ENCODE measurements around the gene MICAL3. TPM values are rescaled to one million over a fixed set of nuclear protein-coding genes. Genes with fewer than 3 reads are reported as not detected.
A peak's percentile ranks its signal among the peaks of the same experiment; 100 is the strongest.

Gene MICAL3
- total RNA-seq, 1 donor from 2014 or later = 47.9 TPM

DNA sequence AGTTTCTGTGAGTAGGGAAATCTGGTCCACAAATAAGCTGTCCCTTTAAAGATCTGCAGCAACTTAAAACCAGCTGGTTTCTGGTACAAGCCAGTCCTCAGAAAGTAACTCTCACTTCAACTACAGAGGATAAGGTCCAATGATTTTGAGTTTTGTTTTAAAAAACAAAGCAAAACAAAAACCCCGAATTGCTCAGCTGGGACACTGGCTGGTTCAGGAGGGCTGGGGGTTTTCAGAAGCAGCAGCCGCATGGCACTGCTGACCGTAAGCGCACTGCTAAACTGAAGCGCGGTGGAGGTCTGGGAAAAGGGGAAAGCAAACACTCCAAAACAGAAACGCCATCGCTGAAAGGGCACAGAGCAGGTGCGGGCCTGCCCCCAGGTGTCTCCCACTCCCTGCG lies 59.7 kb downstream of the MICAL3 start:
- Mint-ChIP-seq H3K27me3 (ENCODE audit: unreplicated experiment) (no peaks in the 10 kb centered on the region), H3K27ac (ENCODE audit: unreplicated experiment) (peak overlapping the region; percentile 76), H3K4me1 (ENCODE audit: unreplicated experiment) (peaks cover 34% of the 10 kb centered on the region)

DNA sequence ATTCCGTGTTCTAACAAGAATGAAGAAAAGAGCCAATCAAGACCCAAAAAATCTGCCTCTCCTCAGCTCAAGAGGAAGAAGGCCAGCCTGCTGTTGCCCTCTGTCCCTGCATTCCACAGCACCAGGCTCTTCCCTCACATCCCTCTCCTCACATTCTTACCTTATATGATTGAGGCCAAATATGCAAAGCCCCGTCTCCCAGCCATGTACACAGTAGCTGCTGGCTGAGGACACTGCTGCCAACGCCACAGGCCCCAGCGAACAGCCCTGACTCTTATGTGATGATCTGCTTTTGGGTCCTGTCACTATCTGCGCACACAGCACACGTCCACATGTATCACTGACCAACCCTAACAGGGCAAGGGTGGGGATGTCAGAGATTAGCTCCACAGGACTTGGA lies 60.2 kb downstream of the MICAL3 start:
- Mint-ChIP-seq H3K9me3 (ENCODE audit: unreplicated experiment) (no peaks in the 10 kb centered on the region), H3K27me3 (ENCODE audit: unreplicated experiment) (no peaks in the 10 kb centered on the region), H3K4me1 (ENCODE audit: unreplicated experiment) (peaks cover 30% of the 10 kb centered on the region), H3K4me3 (ENCODE audit: unreplicated experiment) (no peak overlapping the region), H3K36me3 (ENCODE audit: unreplicated experiment) (no peaks in the 10 kb centered on the region), H3K27ac (ENCODE audit: unreplicated experiment) (peak overlapping the region; percentile 76)
- no peak for DNase-seq (ENCODE audit: extremely low spot score, unreplicated experiment)
- TF ChIP-seq, protein P1, sequence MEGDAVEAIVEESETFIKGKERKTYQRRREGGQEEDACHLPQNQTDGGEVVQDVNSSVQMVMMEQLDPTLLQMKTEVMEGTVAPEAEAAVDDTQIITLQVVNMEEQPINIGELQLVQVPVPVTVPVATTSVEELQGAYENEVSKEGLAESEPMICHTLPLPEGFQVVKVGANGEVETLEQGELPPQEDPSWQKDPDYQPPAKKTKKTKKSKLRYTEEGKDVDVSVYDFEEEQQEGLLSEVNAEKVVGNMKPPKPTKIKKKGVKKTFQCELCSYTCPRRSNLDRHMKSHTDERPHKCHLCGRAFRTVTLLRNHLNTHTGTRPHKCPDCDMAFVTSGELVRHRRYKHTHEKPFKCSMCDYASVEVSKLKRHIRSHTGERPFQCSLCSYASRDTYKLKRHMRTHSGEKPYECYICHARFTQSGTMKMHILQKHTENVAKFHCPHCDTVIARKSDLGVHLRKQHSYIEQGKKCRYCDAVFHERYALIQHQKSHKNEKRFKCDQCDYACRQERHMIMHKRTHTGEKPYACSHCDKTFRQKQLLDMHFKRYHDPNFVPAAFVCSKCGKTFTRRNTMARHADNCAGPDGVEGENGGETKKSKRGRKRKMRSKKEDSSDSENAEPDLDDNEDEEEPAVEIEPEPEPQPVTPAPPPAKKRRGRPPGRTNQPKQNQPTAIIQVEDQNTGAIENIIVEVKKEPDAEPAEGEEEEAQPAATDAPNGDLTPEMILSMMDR (IDR thresholded peaks at IDR 0.05) = no peak

More for the DNA sequence above, 59.7 kb downstream of the MICAL3 start:
- Mint-ChIP-seq H3K4me3 (ENCODE audit: unreplicated experiment) (no peak overlapping the region), H3K36me3 (ENCODE audit: unreplicated experiment) (peaks cover 3% of the 10 kb centered on the region), H3K9me3 (ENCODE audit: unreplicated experiment) (no peaks in the 10 kb centered on the region)
- no peak for DNase-seq (ENCODE audit: extremely low spot score, unreplicated experiment)
- TF ChIP-seq, protein P1 (IDR thresholded peaks at IDR 0.05) = no peak

DNA sequence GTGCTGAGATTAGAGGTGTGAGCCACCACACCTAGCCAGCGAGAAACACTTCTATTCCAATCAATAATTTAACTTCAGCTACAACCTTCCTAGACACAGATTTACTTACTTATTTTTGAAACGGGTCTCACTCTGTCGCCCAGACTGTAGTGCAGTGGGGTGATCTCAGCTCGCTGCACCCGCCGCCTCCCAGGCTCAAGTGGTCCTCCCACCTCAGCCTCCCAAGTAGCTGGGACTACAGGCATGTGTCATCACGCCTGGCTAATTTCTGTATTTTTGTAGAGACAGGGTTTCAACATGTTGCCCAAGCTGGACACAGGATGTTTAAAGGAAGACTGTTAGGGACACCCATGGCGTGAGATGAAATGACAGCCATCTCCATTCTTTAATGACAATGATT lies 61.3 kb downstream of the MICAL3 start:
- H3K27ac Mint-ChIP-seq (ENCODE audit: unreplicated experiment) = no peak overlapping the region
- no peak overlapping the region for H3K4me3 Mint-ChIP-seq (ENCODE audit: unreplicated experiment)
- peaks cover 30% of the 10 kb centered on the region for H3K4me1 Mint-ChIP-seq (ENCODE audit: unreplicated experiment)
- H3K9me3 Mint-ChIP-seq (ENCODE audit: unreplicated experiment) = no peaks in the 10 kb centered on the region
- no peak for DNase-seq (ENCODE audit: extremely low spot score, unreplicated experiment)
- no peaks in the 10 kb centered on the region for H3K27me3 Mint-ChIP-seq (ENCODE audit: unreplicated experiment)
- TF ChIP-seq, protein P1 (IDR thresholded peaks at IDR 0.05) = no peak
- H3K36me3 Mint-ChIP-seq (ENCODE audit: unreplicated experiment) = no peaks in the 10 kb centered on the region

DNA sequence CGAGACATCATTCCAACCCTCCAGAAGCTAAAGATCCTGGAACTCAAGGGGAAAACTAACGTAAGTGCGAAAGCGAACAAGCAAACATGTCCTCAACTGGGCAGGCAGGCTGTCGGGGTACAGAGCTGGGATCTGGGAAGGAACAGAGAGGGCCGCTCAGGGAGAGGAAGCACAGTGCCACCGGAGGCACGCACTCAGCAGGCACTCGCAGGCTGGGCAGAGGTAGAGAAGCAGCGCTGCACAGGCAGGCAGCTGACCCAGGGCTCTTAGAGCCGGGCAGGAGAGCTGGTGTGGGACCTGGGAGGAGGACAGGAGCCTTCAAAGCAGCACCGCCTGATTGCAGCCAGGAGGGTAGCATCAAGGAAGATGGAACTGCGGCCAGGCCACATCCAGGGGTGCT lies 62.2 kb downstream of the MICAL3 start:
- H3K36me3 Mint-ChIP-seq (ENCODE audit: unreplicated experiment) = no peaks in the 10 kb centered on the region
- H3K27me3 Mint-ChIP-seq (ENCODE audit: unreplicated experiment) = no peaks in the 10 kb centered on the region
- TF ChIP-seq, protein P1 (IDR thresholded peaks at IDR 0.05) = no peak
- no peaks in the 10 kb centered on the region for H3K9me3 Mint-ChIP-seq (ENCODE audit: unreplicated experiment)
- no peak overlapping the region for H3K4me3 Mint-ChIP-seq (ENCODE audit: unreplicated experiment)
- H3K27ac Mint-ChIP-seq (ENCODE audit: unreplicated experiment) = no peak overlapping the region
- peaks cover 30% of the 10 kb centered on the region for H3K4me1 Mint-ChIP-seq (ENCODE audit: unreplicated experiment)
- no peak for DNase-seq (ENCODE audit: extremely low spot score, unreplicated experiment)

DNA sequence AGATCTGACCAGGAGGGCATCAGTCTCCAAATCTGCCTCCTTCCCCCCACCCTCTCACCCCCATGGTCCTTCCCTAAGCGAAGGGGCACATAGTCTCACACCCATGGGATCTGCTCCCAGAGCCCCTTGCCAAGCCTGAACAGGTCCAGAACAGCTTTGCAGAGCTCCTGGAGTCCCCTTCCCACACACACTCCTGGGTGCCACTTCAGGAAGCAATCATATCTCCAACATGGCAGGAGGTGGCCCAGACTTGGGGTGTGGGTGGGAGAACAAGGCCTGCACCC lies 63.0 kb downstream of the MICAL3 start:
- Mint-ChIP-seq H3K4me1 (ENCODE audit: unreplicated experiment) (peaks cover 24% of the 10 kb centered on the region), H3K4me3 (ENCODE audit: unreplicated experiment) (no peak overlapping the region), H3K36me3 (ENCODE audit: unreplicated experiment) (no peaks in the 10 kb centered on the region), H3K27me3 (ENCODE audit: unreplicated experiment) (no peaks in the 10 kb centered on the region), H3K27ac (ENCODE audit: unreplicated experiment) (no peak overlapping the region), H3K9me3 (ENCODE audit: unreplicated experiment) (no peaks in the 10 kb centered on the region)
- DNase-seq (ENCODE audit: extremely low spot score, unreplicated experiment) = no peak
- TF ChIP-seq, protein P1 (IDR thresholded peaks at IDR 0.05) = no peak

All from osteocyte (in vitro differentiated cells).